ENCODE data around the gene NUDCD3.
A peak's percentile ranks its signal among the peaks of the same experiment; 100 is the strongest.

NUDCD3 gene

DNA sequence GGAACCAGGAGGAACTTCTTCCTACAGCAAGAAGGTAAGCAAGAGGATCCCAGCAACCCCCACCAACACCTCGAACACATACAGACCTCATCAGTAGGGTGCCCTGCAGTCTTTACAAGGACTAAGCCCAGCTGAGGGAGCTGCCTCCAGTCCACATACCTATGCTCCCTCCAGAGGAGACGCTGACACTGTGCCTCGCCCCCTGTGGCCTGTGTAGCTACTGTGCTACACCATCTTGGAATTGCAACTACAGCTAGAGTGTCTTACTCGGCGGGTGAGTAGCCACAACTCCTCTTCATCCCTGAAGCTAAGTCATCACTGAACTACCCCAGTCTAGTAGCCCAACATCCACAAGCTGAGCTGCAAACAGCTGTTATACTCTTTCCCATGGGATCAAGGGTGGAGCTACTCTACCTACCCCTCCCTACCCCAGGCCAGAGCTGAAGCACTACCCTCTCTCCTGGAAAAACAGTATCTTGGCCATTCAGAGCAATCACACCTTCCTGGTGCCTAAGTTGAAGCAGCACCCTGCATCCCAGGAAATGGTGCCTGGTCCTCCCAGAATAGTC, 122.9 kb downstream of the NUDCD3 start:
- TF ChIP-seq, protein P1, sequence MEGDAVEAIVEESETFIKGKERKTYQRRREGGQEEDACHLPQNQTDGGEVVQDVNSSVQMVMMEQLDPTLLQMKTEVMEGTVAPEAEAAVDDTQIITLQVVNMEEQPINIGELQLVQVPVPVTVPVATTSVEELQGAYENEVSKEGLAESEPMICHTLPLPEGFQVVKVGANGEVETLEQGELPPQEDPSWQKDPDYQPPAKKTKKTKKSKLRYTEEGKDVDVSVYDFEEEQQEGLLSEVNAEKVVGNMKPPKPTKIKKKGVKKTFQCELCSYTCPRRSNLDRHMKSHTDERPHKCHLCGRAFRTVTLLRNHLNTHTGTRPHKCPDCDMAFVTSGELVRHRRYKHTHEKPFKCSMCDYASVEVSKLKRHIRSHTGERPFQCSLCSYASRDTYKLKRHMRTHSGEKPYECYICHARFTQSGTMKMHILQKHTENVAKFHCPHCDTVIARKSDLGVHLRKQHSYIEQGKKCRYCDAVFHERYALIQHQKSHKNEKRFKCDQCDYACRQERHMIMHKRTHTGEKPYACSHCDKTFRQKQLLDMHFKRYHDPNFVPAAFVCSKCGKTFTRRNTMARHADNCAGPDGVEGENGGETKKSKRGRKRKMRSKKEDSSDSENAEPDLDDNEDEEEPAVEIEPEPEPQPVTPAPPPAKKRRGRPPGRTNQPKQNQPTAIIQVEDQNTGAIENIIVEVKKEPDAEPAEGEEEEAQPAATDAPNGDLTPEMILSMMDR (IDR thresholded peaks at IDR 0.05; ENCODE audit: extremely low read depth, missing control alignments), result no peak
- DNase-seq (ENCODE audit: low spot score), result no peak

DNA sequence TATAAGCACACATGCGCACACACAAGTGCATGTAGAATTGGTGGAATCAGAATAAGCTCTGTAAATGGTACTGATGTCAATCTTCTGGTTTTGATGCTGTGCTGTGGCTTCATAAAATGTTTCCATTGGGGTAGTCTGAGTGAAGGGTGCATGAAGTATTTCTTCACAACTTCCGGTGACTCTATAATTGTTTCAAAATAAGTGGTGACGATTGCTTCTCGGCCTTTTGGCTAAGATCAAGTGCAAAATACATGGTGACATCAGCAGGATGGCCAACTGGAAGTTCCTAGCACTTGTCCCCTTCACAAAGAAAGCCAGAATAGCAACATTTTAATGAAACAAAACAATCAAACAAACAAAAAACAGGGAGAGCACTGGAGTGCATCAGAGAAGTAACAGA, 123.5 kb downstream of the NUDCD3 start:
- DNase-seq (ENCODE audit: low spot score), result no peak
- TF ChIP-seq, protein P1 (IDR thresholded peaks at IDR 0.05; ENCODE audit: extremely low read depth, missing control alignments), result no peak

DNA sequence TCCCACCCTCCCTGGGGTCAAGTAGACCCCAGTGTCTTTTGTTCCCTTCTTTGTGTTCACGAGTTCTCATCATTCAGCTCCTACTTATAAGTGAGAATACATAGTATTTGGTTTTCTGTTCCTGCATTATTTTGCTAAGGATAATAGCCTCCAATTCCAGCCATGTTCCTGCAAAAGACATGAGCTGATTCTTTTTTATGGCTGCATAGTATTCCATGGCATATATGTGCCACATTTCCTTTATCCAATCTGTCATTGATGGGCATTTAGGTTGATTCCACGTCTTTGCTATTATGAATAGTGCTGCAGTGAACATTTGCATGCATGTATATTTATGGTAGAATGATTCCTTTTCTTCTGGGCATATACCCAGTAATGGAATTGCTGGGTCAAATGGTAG, 136.8 kb downstream of the NUDCD3 start:
- no peak for DNase-seq (ENCODE audit: low spot score)
- TF ChIP-seq, protein P1 (IDR thresholded peaks at IDR 0.05; ENCODE audit: extremely low read depth, missing control alignments), result no peak

DNA sequence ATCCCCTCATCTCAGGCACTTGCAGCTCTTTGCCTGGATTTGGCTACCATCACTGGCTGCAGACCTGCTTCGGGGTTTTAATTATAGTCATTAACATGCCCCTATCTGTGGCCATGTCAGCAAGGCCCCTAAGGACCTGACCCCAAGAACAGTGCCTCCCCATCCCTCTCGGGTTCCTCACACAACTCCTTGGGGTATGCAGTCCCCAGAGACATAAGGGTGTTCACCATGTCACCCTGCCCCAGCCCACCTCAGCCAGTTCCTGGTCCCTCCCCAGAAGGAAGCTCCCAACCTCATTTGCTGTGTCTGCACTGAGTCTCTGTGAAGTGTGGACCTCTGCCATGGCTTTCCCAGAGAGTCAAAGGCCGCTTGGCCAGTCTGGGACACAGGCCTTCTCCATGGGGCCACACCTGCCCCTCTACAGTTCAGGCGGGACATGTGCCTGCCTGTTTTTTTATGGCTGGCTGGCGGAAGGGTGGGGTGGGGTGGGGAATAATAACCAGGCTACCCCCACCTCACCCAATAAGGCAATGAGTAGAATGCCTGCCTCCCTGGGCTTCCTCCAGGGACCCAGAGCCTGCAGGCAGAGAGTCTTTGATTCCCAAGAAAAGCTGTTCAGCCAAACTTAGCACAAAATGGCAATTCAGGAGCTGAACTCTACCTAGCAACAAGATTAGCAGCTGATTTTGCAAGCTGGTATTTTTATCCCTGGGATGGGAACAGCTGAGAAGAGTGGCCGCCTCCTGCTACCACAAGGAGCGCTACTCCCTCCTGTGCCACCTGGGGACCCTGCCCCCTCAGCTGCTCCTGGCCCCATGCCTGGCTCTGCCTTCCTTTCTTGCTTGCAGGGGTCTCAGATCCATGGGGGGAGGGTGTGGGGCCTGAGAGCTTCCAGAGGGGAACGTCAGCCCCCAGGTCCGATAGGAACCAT, 141.3 kb downstream of the NUDCD3 start:
- TF ChIP-seq, protein P1 (IDR thresholded peaks at IDR 0.05; ENCODE audit: extremely low read depth, missing control alignments), result no peak
- no peak for DNase-seq (ENCODE audit: low spot score)

DNA sequence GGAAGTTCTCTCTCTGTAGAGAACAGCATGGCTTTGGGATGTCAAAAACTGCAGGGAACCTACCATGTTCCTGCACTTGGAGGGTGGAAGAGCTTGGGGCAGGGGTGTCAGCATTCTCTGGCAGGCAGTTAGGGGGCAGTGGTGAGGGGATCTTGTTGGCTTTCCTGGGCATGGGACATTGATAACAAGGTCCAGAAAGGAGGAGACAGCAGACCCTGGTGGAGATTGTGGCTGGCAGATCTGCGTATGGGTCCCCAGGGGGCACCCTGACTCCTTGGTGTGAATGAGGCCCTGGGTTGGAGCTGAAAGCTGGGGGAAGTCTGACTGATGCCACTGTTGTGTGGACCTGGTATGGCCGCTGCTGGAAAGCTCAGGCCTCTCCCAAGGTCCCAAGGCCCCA, 142.2 kb downstream of the NUDCD3 start:
- TF ChIP-seq, protein P1 (IDR thresholded peaks at IDR 0.05; ENCODE audit: extremely low read depth, missing control alignments), result no peak
- DNase-seq (ENCODE audit: low spot score), result peak; percentile 45

DNA sequence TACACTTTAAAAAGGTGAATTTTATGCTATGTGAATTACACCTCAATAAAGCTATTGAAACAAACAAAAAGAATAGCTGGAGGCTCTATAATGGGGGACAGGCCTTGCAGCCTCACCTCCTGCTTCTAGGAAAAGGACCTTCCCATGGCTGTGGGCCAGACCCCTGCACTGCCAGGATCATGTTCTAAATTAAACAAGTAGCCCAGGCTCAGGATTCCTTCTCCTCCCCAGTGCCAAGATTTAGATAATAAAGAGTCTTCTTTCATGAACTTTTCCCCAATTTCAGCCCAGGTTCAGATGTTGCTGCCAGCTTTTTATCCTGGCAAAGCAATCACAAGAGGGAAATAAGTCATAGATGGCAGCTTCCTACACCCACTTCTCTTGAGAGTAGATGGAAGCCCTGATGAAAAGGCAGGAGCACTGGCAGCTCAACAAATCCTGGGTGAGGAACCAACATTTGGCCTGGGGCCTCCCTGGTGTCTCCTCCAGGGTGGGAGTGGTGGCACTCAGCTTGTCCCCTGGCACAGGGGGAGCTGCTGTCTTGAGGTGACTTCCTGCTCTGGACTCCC, 142.8 kb downstream of the NUDCD3 start:
- TF ChIP-seq, protein P1 (IDR thresholded peaks at IDR 0.05; ENCODE audit: extremely low read depth, missing control alignments), result no peak
- DNase-seq (ENCODE audit: low spot score), result no peak

DNA sequence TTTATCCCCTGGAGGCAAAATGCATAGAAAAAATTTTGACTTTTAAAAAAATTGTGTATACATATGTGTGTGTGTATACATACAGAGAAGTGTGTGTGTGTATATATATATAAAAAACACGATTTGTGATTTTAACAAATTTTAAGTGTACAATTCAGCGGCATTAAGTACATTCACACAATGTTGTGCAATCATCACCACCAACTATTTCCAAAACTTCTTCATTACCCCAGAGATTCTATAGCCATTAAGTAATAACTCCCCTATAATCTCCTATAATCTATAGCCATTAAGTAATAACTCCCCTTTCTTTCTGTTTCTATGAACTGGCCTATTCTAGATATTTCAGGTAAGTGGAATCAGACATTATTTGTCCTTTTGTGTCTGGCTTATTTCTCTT, 144.4 kb downstream of the NUDCD3 start:
- DNase-seq (ENCODE audit: low spot score), result no peak
- TF ChIP-seq, protein P1 (IDR thresholded peaks at IDR 0.05; ENCODE audit: extremely low read depth, missing control alignments), result no peak

Data from GM20000 (cell line).